DOHH2 (cell line): ENCODE data around the gene TRIP11.

ENCODE experiments used
- EZH2phosphoT487 ChIP-seq: fragments of 200-600 bp; sonication (generic); IDR thresholded peaks from 2 replicates; pipeline ENCODE4 v1.6.1; 2017; ENCODE audit warnings: borderline replicate concordance, mild to moderate bottlenecking, antibody characterized with exemption, low read length, moderate library complexity, mixed read lengths
- TF ChIP-seq, protein P1 (sequence below): fragments of 200-600 bp; sonication (generic); IDR thresholded peaks from one replicate; pipeline ENCODE4 v1.5.1; 2014; ENCODE audit warnings: antibody characterized with exemption, mild to moderate bottlenecking, low read depth, low read length; ENCODE audit not compliant: poor library complexity, severe bottlenecking

DNA sequence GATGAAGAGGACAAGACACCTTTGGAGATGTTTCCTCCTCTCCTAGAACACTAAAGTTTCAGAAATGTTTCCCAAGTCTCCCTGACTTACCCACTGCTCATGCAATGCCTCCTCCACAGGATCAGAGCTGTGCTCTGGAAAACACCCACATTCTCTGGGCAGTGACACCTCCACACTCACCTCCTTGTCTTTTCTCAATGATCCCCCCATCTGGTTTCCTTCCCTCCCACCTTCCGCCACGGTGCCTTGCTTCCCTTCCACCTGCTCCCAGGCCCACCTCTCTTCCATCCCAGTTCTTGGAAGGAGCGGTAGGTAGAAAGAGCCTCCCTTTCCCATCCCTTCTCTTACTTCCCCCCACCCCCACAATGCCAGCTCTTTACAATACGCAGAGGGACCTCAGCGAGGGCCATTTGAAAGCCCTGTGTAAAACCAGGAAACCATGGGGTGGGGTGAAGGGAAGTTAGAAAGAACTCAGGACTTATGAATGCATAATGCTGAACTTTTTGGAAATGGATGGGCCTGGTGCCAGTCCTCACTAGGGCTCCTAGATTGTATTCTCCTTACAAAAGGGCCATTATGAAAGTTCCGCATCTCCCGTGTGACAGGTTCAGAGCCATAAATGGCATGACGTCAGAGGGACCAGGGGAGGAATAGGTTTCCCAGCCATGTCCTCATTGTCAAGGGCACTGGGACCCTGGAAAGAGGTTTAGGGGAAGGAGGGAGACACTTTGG, 105.1 kb downstream of the TRIP11 start:
- TF ChIP-seq, protein P1, sequence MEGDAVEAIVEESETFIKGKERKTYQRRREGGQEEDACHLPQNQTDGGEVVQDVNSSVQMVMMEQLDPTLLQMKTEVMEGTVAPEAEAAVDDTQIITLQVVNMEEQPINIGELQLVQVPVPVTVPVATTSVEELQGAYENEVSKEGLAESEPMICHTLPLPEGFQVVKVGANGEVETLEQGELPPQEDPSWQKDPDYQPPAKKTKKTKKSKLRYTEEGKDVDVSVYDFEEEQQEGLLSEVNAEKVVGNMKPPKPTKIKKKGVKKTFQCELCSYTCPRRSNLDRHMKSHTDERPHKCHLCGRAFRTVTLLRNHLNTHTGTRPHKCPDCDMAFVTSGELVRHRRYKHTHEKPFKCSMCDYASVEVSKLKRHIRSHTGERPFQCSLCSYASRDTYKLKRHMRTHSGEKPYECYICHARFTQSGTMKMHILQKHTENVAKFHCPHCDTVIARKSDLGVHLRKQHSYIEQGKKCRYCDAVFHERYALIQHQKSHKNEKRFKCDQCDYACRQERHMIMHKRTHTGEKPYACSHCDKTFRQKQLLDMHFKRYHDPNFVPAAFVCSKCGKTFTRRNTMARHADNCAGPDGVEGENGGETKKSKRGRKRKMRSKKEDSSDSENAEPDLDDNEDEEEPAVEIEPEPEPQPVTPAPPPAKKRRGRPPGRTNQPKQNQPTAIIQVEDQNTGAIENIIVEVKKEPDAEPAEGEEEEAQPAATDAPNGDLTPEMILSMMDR, result no peak
- no peak for TF ChIP-seq EZH2phosphoT487
